HCT116 (cell line): ENCODE measurements around the gene CCDC137. TPM values are rescaled to one million over a fixed set of nuclear protein-coding genes. Genes with fewer than 3 reads are reported as not detected.

Source experiments
- ATAC-seq: fragments of 200-7000 bp; cut with Tn5 transposase; 2 replicates; pipeline ENCODE4 v1.9.1; 2020; ENCODE audit warnings: mild to moderate bottlenecking, moderate library complexity
- BruUV-seq: library from RNA; stranded (reverse); fragments of 400-500 nt; replicated peaks from 2 replicates; lab custom pipeline; 2021; lab: Mats Ljungman, UMichigan
- CTCF ChIA-PET: fragments of 300-600 bp; sonication (Branson Sonifier 250); formaldehyde crosslinking; loops from one replicate; lab custom pipeline; 2021; ENCODE audit warnings: antibody characterized with exemption; lab: Charles Lee
- POLR2A ChIA-PET: fragments of 300-600, 350-600 bp; sonication (Branson Sonifier 250); formaldehyde crosslinking; loops from one replicate; lab custom pipeline; 2021; ENCODE audit warnings: antibody characterized with exemption; lab: Charles Lee
- RAD21 ChIA-PET, 2 experiments: fragments of 300-600 bp; sonication (Branson Sonifier 250); formaldehyde crosslinking; loops; one replicate each; lab custom pipeline; 2023; ENCODE audit warnings: low total read pairs in 2 of 2; ENCODE audit not compliant: uncharacterized antibody in 2 of 2, unreplicated experiment in 2 of 2, low non-redundant PET in 1 of 2; lab: Charles Lee
- DNase-seq: peaks from one replicate; pipeline ENCODE4 v3.0.0-alpha.2; 2010; ENCODE audit warnings: low read depth, low spot score
- H2AFZ ChIP-seq: fragments of 200-600 bp; shearing (Covaris generic), sonication (generic); 2 replicates; pipeline ENCODE4 v1.6.1; 2017; ENCODE audit warnings: low read depth, mixed run types, mixed read lengths, antibody characterized with exemption, low read length; ENCODE audit not compliant: poor library complexity, severe bottlenecking
- H3K27ac ChIP-seq: 2 replicates; pipeline ENCODE4 v1.5.1; 2012; ENCODE audit warnings: low read depth, low read length
- H3K27me3 ChIP-seq: fragments of 200-600 bp; sonication (generic); 2 replicates; pipeline ENCODE4 v1.6.1; 2016; ENCODE audit warnings: mixed run types, low read length, mixed read lengths; ENCODE audit not compliant: insufficient read depth
- H3K36me3 ChIP-seq, 2 experiments: fragments of 200-500 bp in 1 of 2; fragments of 200-600 bp in 1 of 2; sonication (Bioruptor generic) in 1 of 2; sonication (generic) in 1 of 2; 2 replicates each; pipeline versions ENCODE4 v1.5.1 to v1.6.1; 2014 to 2016; ENCODE audit warnings: low read length in 2 of 2, inconsistent platforms in 1 of 2, mixed read lengths in 1 of 2, mixed run types in 1 of 2; ENCODE audit not compliant: insufficient read depth in 2 of 2, control insufficient read depth in 1 of 2
- H3K4me1 ChIP-seq, 2 experiments: fragments of 200-600 bp in 1 of 2; sonication (generic) in 1 of 2; 2 replicates each; pipeline versions ENCODE4 v1.5.1 to v1.6.1; 2012 to 2017; ENCODE audit warnings: low read length in 2 of 2, inconsistent platforms in 1 of 2, mild to moderate bottlenecking in 1 of 2, mixed read lengths in 1 of 2, mixed run types in 1 of 2, moderate library complexity in 1 of 2; ENCODE audit not compliant: insufficient read depth in 2 of 2, control insufficient read depth in 1 of 2
- H3K4me2 ChIP-seq: fragments of 200-600 bp; sonication (generic); 2 replicates; pipeline ENCODE4 v1.6.1; 2017; ENCODE audit warnings: mixed run types, low read length, mixed read lengths
- H3K4me3 ChIP-seq, 2 experiments: fragments of 200-600 bp in 1 of 2; sonication (generic) in 1 of 2; replicated peaks in 1 of 2; 2 replicates each; pipeline ENCODE4 v1.5.1; 2011 to 2016; ENCODE audit warnings: low read length in 2 of 2, control low read depth in 1 of 2, low read depth in 1 of 2, mild to moderate bottlenecking in 1 of 2, mixed read lengths in 1 of 2, mixed run types in 1 of 2
- H3K79me2 ChIP-seq: fragments of 200-600 bp; sonication (generic); 2 replicates; pipeline ENCODE4 v1.6.1; 2017; ENCODE audit warnings: mild to moderate bottlenecking, mixed run types, low read length, moderate library complexity, mixed read lengths; ENCODE audit not compliant: insufficient read depth
- H3K9ac ChIP-seq: fragments of 200-600 bp; sonication (generic); 2 replicates; pipeline ENCODE4 v1.6.1; 2016; ENCODE audit warnings: low read length, mixed read lengths
- H3K9me2 ChIP-seq: fragments of 200-600 bp; sonication (generic), shearing (Covaris generic); 2 replicates; pipeline ENCODE4 v1.6.1; 2017; ENCODE audit warnings: mixed run types, mild to moderate bottlenecking, moderate library complexity; ENCODE audit not compliant: insufficient read depth
- H3K9me3 ChIP-seq, 2 experiments: fragments of 200-500 bp in 1 of 2; fragments of 200-600 bp in 1 of 2; sonication (Bioruptor generic) in 1 of 2; sonication (generic) in 1 of 2; 2 replicates each; pipeline ENCODE4 v1.6.1; 2014 to 2017; ENCODE audit warnings: low read length in 2 of 2, mixed read lengths in 2 of 2, inconsistent platforms in 1 of 2, low read depth in 1 of 2, mild to moderate bottlenecking in 1 of 2, mixed run types in 1 of 2, moderate library complexity in 1 of 2; ENCODE audit not compliant: control insufficient read depth in 1 of 2, insufficient read depth in 1 of 2
- H4K20me1 ChIP-seq: fragments of 200-600 bp; sonication (generic), shearing (Covaris generic); 2 replicates; pipeline ENCODE4 v1.6.1; 2017; ENCODE audit warnings: mixed run types, mild to moderate bottlenecking, moderate library complexity; ENCODE audit not compliant: insufficient read depth
- CEBPB ChIP-seq: IDR thresholded peaks from 2 replicates; pipeline ENCODE4 v1.6.1; 2012; ENCODE audit warnings: low read depth
- EZH2 ChIP-seq: fragments of 200-600 bp; sonication (generic); IDR thresholded peaks from 2 replicates; pipeline ENCODE4 v1.6.1; 2017; ENCODE audit warnings: antibody characterized with exemption, mixed run types
- POLR2AphosphoS5 ChIP-seq: IDR thresholded peaks from 2 replicates; pipeline ENCODE4 v1.6.1; 2011; ENCODE audit warnings: mild to moderate bottlenecking, low read depth, low read length, moderate library complexity
- RAD21 ChIP-seq: IDR thresholded peaks from 2 replicates; pipeline ENCODE4 v1.6.1; 2012; ENCODE audit warnings: low read depth, mild to moderate bottlenecking
- SIN3A ChIP-seq: IDR thresholded peaks from 2 replicates; pipeline ENCODE4 v1.6.1; 2012; ENCODE audit warnings: low read depth
- SP1 ChIP-seq: IDR thresholded peaks from 2 replicates; pipeline ENCODE4 v1.6.1; 2012; ENCODE audit warnings: low read depth
- SRF ChIP-seq: IDR thresholded peaks from 2 replicates; pipeline ENCODE4 v1.6.1; 2012; ENCODE audit warnings: low read depth
- TCF7L2 ChIP-seq: IDR thresholded peaks from 2 replicates; pipeline ENCODE4 v1.7.0; 2011; ENCODE audit warnings: borderline replicate concordance, inconsistent platforms; ENCODE audit not compliant: insufficient read depth, insufficient read length; ENCODE audit errors: extremely low read depth
- YY1 ChIP-seq: IDR thresholded peaks from 2 replicates; pipeline ENCODE4 v1.6.1; 2011; ENCODE audit warnings: low read length, low read depth, moderate library complexity, mild to moderate bottlenecking; ENCODE audit not compliant: insufficient replicate concordance; ENCODE audit errors: extremely low read depth
- ZFX ChIP-seq: fragments of 450-650 bp; IDR thresholded peaks from 2 replicates; pipeline ENCODE4 v1.6.1; 2017
- intact Hi-C: fragments of 100-400 bp; cut with micrococcal nuclease; formaldehyde crosslinking; loops from 2 replicates; pipeline ENCODE4 v1.10.0; 2022
- total RNA-seq: library from RNA; stranded (reverse); gene quantifications from one replicate; pipeline ENCODE4 v1.2.1, GENCODE V29; 2021; ENCODE audit not compliant: unreplicated experiment
- TF ChIP-seq, protein P1 (sequence below), 3 experiments: fragments of 200-600 bp in 1 of 3; sonication (generic) in 1 of 3; IDR thresholded peaks in 2 of 3; conservative IDR thresholded peaks in 1 of 3; 2 replicates each; pipeline ENCODE4 v1.5.1; 2012 to 2017; ENCODE audit warnings: low read depth in 2 of 3, low read length in 2 of 3, antibody characterized with exemption in 1 of 3, borderline replicate concordance in 1 of 3, control low read depth in 1 of 3, mild to moderate bottlenecking in 1 of 3, mixed read lengths in 1 of 3, mixed run types in 1 of 3, moderate library complexity in 1 of 3; ENCODE audit not compliant: insufficient read depth in 1 of 3
- TF ChIP-seq, protein P2 (sequence below): IDR thresholded peaks from 2 replicates; pipeline ENCODE4 v1.6.1; 2012
- TF ChIP-seq, protein P3 (sequence below): IDR thresholded peaks from 2 replicates; pipeline ENCODE4 v1.6.1; 2012; ENCODE audit warnings: low read depth

Gene CCDC137
- total RNA-seq, 1 experiment from 2014 or later, result 77.5 TPM

DNA sequence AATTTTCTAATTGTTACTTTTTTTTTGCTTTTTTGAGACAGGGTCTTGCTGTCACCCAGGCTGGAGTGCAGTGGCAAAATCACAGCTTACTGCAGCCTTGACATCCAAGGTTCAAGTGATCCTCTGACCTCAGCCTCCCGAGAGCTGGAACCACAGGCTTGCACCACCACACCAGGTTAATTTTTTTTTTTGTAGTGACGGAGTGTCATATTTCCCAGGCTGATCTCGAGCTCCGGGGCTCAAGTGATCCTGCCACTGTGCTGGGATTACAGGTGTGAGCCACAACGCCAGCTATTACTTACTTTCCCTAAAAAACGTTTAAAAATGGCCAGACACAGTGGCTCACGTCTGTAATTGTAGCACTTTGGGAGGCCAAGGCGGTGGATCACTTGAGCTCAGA is 36.3 kb upstream of the CCDC137 start:
- H3K9me3 ChIP-seq, result no peaks in the 10 kb centered on the region
- RAD21 ChIA-PET, result no interaction called here
- intact Hi-C loops, result no loop called here
- DNase-seq (no peak), ATAC-seq (no peak)
- H3K27ac ChIP-seq, result no peak overlapping the region
- H3K79me2 ChIP-seq, result peaks cover 96% of the 10 kb centered on the region
- TF ChIP-seq, protein P1, sequence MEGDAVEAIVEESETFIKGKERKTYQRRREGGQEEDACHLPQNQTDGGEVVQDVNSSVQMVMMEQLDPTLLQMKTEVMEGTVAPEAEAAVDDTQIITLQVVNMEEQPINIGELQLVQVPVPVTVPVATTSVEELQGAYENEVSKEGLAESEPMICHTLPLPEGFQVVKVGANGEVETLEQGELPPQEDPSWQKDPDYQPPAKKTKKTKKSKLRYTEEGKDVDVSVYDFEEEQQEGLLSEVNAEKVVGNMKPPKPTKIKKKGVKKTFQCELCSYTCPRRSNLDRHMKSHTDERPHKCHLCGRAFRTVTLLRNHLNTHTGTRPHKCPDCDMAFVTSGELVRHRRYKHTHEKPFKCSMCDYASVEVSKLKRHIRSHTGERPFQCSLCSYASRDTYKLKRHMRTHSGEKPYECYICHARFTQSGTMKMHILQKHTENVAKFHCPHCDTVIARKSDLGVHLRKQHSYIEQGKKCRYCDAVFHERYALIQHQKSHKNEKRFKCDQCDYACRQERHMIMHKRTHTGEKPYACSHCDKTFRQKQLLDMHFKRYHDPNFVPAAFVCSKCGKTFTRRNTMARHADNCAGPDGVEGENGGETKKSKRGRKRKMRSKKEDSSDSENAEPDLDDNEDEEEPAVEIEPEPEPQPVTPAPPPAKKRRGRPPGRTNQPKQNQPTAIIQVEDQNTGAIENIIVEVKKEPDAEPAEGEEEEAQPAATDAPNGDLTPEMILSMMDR (IDR thresholded peaks at IDR 0.05 in 2 of 3, conservative IDR thresholded peaks at IDR 0.05 in 1 of 3; ENCODE audit: borderline replicate concordance in 1 of 3, insufficient read depth in 1 of 3, low read depth in 2 of 3, low read length in 2 of 3), result no peak
- TF ChIP-seq, protein P2, sequence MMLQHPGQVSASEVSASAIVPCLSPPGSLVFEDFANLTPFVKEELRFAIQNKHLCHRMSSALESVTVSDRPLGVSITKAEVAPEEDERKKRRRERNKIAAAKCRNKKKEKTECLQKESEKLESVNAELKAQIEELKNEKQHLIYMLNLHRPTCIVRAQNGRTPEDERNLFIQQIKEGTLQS, result no peak
- TF ChIP-seq TCF7L2 (no peak), ZFX (no peak), SP1 (no peak), RAD21 (no peak), CEBPB (no peak), POLR2AphosphoS5 (no peak), SIN3A (no peak), SRF (no peak), YY1 (no peak), EZH2 (no peak)
- TF ChIP-seq, protein P3, sequence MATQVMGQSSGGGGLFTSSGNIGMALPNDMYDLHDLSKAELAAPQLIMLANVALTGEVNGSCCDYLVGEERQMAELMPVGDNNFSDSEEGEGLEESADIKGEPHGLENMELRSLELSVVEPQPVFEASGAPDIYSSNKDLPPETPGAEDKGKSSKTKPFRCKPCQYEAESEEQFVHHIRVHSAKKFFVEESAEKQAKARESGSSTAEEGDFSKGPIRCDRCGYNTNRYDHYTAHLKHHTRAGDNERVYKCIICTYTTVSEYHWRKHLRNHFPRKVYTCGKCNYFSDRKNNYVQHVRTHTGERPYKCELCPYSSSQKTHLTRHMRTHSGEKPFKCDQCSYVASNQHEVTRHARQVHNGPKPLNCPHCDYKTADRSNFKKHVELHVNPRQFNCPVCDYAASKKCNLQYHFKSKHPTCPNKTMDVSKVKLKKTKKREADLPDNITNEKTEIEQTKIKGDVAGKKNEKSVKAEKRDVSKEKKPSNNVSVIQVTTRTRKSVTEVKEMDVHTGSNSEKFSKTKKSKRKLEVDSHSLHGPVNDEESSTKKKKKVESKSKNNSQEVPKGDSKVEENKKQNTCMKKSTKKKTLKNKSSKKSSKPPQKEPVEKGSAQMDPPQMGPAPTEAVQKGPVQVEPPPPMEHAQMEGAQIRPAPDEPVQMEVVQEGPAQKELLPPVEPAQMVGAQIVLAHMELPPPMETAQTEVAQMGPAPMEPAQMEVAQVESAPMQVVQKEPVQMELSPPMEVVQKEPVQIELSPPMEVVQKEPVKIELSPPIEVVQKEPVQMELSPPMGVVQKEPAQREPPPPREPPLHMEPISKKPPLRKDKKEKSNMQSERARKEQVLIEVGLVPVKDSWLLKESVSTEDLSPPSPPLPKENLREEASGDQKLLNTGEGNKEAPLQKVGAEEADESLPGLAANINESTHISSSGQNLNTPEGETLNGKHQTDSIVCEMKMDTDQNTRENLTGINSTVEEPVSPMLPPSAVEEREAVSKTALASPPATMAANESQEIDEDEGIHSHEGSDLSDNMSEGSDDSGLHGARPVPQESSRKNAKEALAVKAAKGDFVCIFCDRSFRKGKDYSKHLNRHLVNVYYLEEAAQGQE, result no peak
- H3K27me3 ChIP-seq, result no peaks in the 10 kb centered on the region
- no peak overlapping the region for H3K9ac ChIP-seq
- POLR2A ChIA-PET, result interaction anchor here (0.7 kb wide), 1 partner anchor 24 kb away, joined by 3 read pairs; no protein-coding TSS in a partner anchor
- peaks cover 6 to 11% of the 10 kb centered on the region in 2 experiments for H3K4me1 ChIP-seq
- peaks cover 36 to 49% of the 10 kb centered on the region in 2 experiments for H3K36me3 ChIP-seq
- no peaks in the 10 kb centered on the region for H3K9me2 ChIP-seq
- BruUV-seq, result no TSS peak
- CTCF ChIA-PET, result no interaction called here
- H3K4me3 ChIP-seq, result no peak overlapping the region
- H4K20me1 ChIP-seq, result peaks cover 1% of the 10 kb centered on the region; the same call in 1 of the 2 replicates
- H2AFZ ChIP-seq, result no peak overlapping the region
- no peak overlapping the region for H3K4me2 ChIP-seq
